PC-3 (cell line): ENCODE results near the gene SAA1. TPM values are rescaled to one million over a fixed set of nuclear protein-coding genes. Genes with fewer than 3 reads are reported as not detected.

Experiments
- ATAC-seq: fragments of 200-7000 bp; cut with Tn5 transposase; 2 replicates; pipeline ENCODE4 v1.9.1; 2020; ENCODE audit warnings: mild to moderate bottlenecking, moderate library complexity
- BruUV-seq: library from RNA; stranded (reverse); fragments of 400-500 nt; replicated peaks from 2 replicates; lab custom pipeline; 2021; lab: Mats Ljungman, UMichigan
- CTCF ChIA-PET: fragments of 300-600 bp; sonication (Branson Sonifier 250); formaldehyde crosslinking; loops from one replicate; lab custom pipeline; 2022; ENCODE audit warnings: antibody characterized with exemption; lab: Charles Lee
- POLR2A ChIA-PET: fragments of 300-600 bp; sonication (Branson Sonifier 250); formaldehyde crosslinking; loops from one replicate; lab custom pipeline; 2022; ENCODE audit warnings: antibody characterized with exemption; ENCODE audit not compliant: unreplicated experiment; lab: Charles Lee
- DNase-seq: peaks from one replicate; pipeline ENCODE4 v3.0.0-alpha.2; 2015
- H2AFZ ChIP-seq: fragments of 300-600 bp; sonication (generic); 2 replicates; pipeline ENCODE4 v1.6.0; 2016; ENCODE audit warnings: antibody characterized with exemption, low read length
- H3F3A ChIP-seq: fragments of 300-600 bp; sonication (generic); one replicate; pipeline ENCODE4 v1.6.0; 2017; ENCODE audit warnings: antibody characterized with exemption, low read length, control low read depth, mild to moderate bottlenecking; ENCODE audit not compliant: unreplicated experiment
- H3K27ac ChIP-seq: fragments of 300-600 bp; sonication (generic); 2 replicates; pipeline ENCODE4 v1.5.1; 2016; ENCODE audit warnings: mild to moderate bottlenecking, low read length
- H3K27me3 ChIP-seq: fragments of 300-600 bp; sonication (generic); 2 replicates; pipeline ENCODE4 v1.6.1; 2016; ENCODE audit warnings: low read length, mixed read lengths
- H3K36me3 ChIP-seq: fragments of 300-600 bp; sonication (generic); 2 replicates; pipeline ENCODE4 v1.6.1; 2016; ENCODE audit warnings: low read depth, mixed run types, low read length, mixed read lengths
- H3K4me1 ChIP-seq: fragments of 300-600 bp; sonication (generic); 2 replicates; pipeline ENCODE4 v1.5.1; 2016; ENCODE audit warnings: low read length; ENCODE audit not compliant: insufficient read depth
- H3K4me2 ChIP-seq: fragments of 300-600 bp; sonication (generic); 2 replicates; pipeline ENCODE4 v1.6.0; 2016; ENCODE audit warnings: low read length
- H3K4me3 ChIP-seq: fragments of 300-600 bp; sonication (generic); 2 replicates; pipeline ENCODE4 v1.5.1; 2016; ENCODE audit warnings: mild to moderate bottlenecking, low read length, mixed read lengths
- H3K79me2 ChIP-seq: fragments of 300-600 bp; sonication (generic); 2 replicates; pipeline ENCODE4 v1.6.1; 2017; ENCODE audit warnings: low read length, mixed read lengths
- H3K9ac ChIP-seq: fragments of 300-600 bp; sonication (generic); 2 replicates; pipeline ENCODE4 v1.6.0; 2016; ENCODE audit warnings: mild to moderate bottlenecking, low read length
- H3K9me2 ChIP-seq: fragments of 300-600 bp; sonication (generic); replicated peaks from 2 replicates; pipeline ENCODE4 v1.6.1; 2016; ENCODE audit warnings: mixed run types, low read length, mixed read lengths
- H3K9me3 ChIP-seq: fragments of 300-600 bp; sonication (generic); 2 replicates; pipeline ENCODE4 v1.6.1; 2016; ENCODE audit warnings: low read length, mixed read lengths
- H4K20me1 ChIP-seq: fragments of 300-600 bp; sonication (generic); 2 replicates; pipeline ENCODE4 v1.6.1; 2016; ENCODE audit warnings: low read length, mixed read lengths
- EZH2 ChIP-seq: fragments of 300-600 bp; sonication (generic); IDR thresholded peaks from one replicate; pipeline ENCODE4 v1.6.1; 2017; ENCODE audit warnings: antibody characterized with exemption, mild to moderate bottlenecking, low read length; ENCODE audit not compliant: unreplicated experiment
- EZH2phosphoT487 ChIP-seq: fragments of 300-600 bp; sonication (generic); IDR thresholded peaks from 2 replicates; pipeline ENCODE4 v1.6.1; 2018; ENCODE audit warnings: mild to moderate bottlenecking, antibody characterized with exemption, low read length, borderline replicate concordance
- intact Hi-C: fragments of 100-400 bp; cut with micrococcal nuclease; formaldehyde crosslinking; loops from 2 replicates; pipeline ENCODE4 v1.9.0; 2023
- total RNA-seq: library from RNA; depleted of rRNA; stranded (reverse); fragments of >200 nt; gene quantifications from 2 replicates; pipeline ENCODE4 v1.2.3, GENCODE V29; 2014
- TF ChIP-seq, protein P1 (sequence below): fragments of 300-600 bp; sonication (generic); conservative IDR thresholded peaks from 2 replicates; pipeline ENCODE4 v1.5.1; 2017; ENCODE audit warnings: antibody characterized with exemption, low read depth, mild to moderate bottlenecking, low read length

SAA1 gene
- total RNA-seq, 1 experiment from 2014 or later = not detected

- H4K20me1 ChIP-seq = no peaks in the 10 kb centered on the region
- H3K4me1 ChIP-seq = no peaks in the 10 kb centered on the region
- H3F3A ChIP-seq = no peaks in the 10 kb centered on the region
- no peak within 1 kb of the TSS for H3K9ac ChIP-seq
- BruUV-seq = no TSS peak
- H3K9me2 ChIP-seq = no peaks in the 10 kb centered on the region
- no peaks in the 10 kb centered on the region for H3K27me3 ChIP-seq
- ATAC-seq = no peak
- H3K4me3 ChIP-seq = no peak within 1 kb of the TSS
- no peak for DNase-seq
- H3K9me3 ChIP-seq = no peaks in the 10 kb centered on the region
- H3K27ac ChIP-seq = no peak within 1 kb of the TSS
- intact Hi-C loops = loop anchor here (10.0 kb wide), 3 partner anchors 76 to 276 kb away; partner anchors contain the start of genes GTF2H1, HPS5 and TSG101
- no peak for TF ChIP-seq EZH2
- TF ChIP-seq, protein P1, sequence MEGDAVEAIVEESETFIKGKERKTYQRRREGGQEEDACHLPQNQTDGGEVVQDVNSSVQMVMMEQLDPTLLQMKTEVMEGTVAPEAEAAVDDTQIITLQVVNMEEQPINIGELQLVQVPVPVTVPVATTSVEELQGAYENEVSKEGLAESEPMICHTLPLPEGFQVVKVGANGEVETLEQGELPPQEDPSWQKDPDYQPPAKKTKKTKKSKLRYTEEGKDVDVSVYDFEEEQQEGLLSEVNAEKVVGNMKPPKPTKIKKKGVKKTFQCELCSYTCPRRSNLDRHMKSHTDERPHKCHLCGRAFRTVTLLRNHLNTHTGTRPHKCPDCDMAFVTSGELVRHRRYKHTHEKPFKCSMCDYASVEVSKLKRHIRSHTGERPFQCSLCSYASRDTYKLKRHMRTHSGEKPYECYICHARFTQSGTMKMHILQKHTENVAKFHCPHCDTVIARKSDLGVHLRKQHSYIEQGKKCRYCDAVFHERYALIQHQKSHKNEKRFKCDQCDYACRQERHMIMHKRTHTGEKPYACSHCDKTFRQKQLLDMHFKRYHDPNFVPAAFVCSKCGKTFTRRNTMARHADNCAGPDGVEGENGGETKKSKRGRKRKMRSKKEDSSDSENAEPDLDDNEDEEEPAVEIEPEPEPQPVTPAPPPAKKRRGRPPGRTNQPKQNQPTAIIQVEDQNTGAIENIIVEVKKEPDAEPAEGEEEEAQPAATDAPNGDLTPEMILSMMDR = no peak
- no peak for TF ChIP-seq EZH2phosphoT487
- ChIA-PET CTCF (no interaction called here), POLR2A (no interaction called here)
- no peaks in the 10 kb centered on the region for H3K79me2 ChIP-seq
- no peak within 1 kb of the TSS for H3K4me2 ChIP-seq
- H3K36me3 ChIP-seq = no peaks in the 10 kb centered on the region
- H2AFZ ChIP-seq = no peak within 1 kb of the TSS
These were observed 17.5 kb upstream of the SAA1 start, which contains the start of gene SAA2 for GRCh38 chr11:18248561-18248960. TSS of gene SAA2 (minus strand) at chr11:18248668. CDS start at chr11:18248011, 657 bp downstream.

- ChIA-PET POLR2A (interaction anchor here (0.8 kb wide), 1 partner anchor 267 kb away, joined by 3 read pairs; no protein-coding TSS in a partner anchor), CTCF (no interaction called here)
- Histone ChIP-seq H4K20me1 (no peaks in the 10 kb centered on the region), H3K79me2 (no peaks in the 10 kb centered on the region), H3K27ac (no peak overlapping the region), H3K9ac (no peak overlapping the region), H3K4me2 (no peak overlapping the region), H3K36me3 (no peaks in the 10 kb centered on the region), H3K4me1 (no peaks in the 10 kb centered on the region), H3K27me3 (peaks cover 4% of the 10 kb centered on the region; the same call in 1 of the 2 replicates), H3K9me3 (no peaks in the 10 kb centered on the region), H3K9me2 (no peaks in the 10 kb centered on the region), H3F3A (no peaks in the 10 kb centered on the region), H2AFZ (no peak overlapping the region), H3K4me3 (no peak overlapping the region)
- no TSS peak for BruUV-seq
- DNase-seq (no peak), ATAC-seq (no peak)
- intact Hi-C loops = no loop called here
- TF ChIP-seq EZH2phosphoT487 (no peak), EZH2 (no peak)
- TF ChIP-seq, protein P1 = no peak
These were observed 12.8 kb upstream of the SAA1 start for GRCh38 chr11:18253233-18253632.

- Histone ChIP-seq H3K79me2 (no peaks in the 10 kb centered on the region), H3K4me2 (no peak overlapping the region), H3K36me3 (no peaks in the 10 kb centered on the region), H3K27me3 (peaks cover 7% of the 10 kb centered on the region), H3K4me1 (no peaks in the 10 kb centered on the region), H3F3A (no peaks in the 10 kb centered on the region), H2AFZ (no peak overlapping the region), H3K9me2 (no peaks in the 10 kb centered on the region), H3K4me3 (no peak overlapping the region), H3K9me3 (no peaks in the 10 kb centered on the region), H3K9ac (no peak overlapping the region), H4K20me1 (no peaks in the 10 kb centered on the region), H3K27ac (no peak overlapping the region)
- intact Hi-C loops = no loop called here
- POLR2A ChIA-PET = no interaction called here
- DNase-seq = no peak
- CTCF ChIA-PET = no interaction called here
- no TSS peak for BruUV-seq
- TF ChIP-seq, protein P1 = no peak
- TF ChIP-seq EZH2 = no peak
- TF ChIP-seq EZH2phosphoT487 = no peak
- ATAC-seq = no peak
These were observed 12.2 kb upstream of the SAA1 start for GRCh38 chr11:18253778-18254338.
